ENCODE measurements around the gene TCN1.

- TF ChIP-seq CTCF (IDR thresholded peaks at IDR 0.05) (no peak), POLR2A (IDR thresholded peaks at IDR 0.05) (no peak)
Observed at GRCh38 chr11:59810911-59811259, 55.4 kb downstream of the TCN1 start.
